Cardiac septum (tissue), 1 donor: Measurements from ENCODE around the gene ST6GALNAC2. TPM values are rescaled to one million over a fixed set of nuclear protein-coding genes. Genes with fewer than 3 reads are reported as not detected.

Experiments used
- DNase-seq: peaks from one replicate; pipeline ENCODE4 v3.0.0-alpha.2; 2020; ENCODE audit warnings: low spot score
- intact Hi-C: fragments of 100-400 bp; cut with DNase I; formaldehyde crosslinking; loops from one replicate; pipeline ENCODE4 v1.14.0; 2022
- total RNA-seq: library from RNA; stranded (reverse); fragmentation: NEBNext Ultra II Directional; extraction: Animal tissue kit (Norgen Biotek cat#: 25700); gene quantifications from one replicate; pipeline ENCODE4 v1.2.1, GENCODE V29; 2021
- donor health status: DM: no; HTN: no; CAD: no.

Gene ST6GALNAC2
- total RNA-seq, 1 donor from 2014 or later: 6.2 TPM

DNA sequence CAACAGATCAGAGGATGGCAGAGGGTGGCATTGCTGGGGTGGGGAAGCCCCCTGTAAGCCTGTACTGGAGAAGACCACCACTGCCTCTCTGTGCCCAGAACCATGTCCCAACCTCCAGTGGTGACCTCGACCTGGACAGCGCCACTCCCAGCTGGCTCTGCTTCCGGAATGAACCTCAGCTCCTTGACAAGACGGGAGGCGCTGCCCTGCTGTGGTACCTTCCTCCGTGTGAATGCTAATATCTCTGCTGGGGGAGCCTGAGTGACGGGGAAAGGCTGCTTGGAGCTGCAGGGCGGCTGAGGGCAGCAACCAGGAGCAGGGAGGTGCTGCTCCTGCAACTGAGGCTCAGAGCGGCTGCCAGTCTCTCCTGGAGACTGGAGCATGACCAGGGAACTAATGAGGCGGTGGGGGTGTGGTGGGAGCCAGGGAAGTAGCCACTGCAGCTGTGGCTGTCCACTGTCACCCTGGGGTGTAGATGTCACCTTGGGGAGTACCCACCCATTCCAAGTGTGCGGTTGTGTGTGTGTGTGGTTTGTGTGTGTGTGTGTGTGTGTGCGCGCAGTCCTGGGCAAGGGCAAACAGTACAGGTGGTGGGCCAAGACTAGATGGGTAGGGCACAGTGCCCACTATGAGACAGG, 39.6 kb downstream of the ST6GALNAC2 start:
- intact Hi-C loops: no loop called here
- DNase-seq: peak; percentile 63

DNA sequence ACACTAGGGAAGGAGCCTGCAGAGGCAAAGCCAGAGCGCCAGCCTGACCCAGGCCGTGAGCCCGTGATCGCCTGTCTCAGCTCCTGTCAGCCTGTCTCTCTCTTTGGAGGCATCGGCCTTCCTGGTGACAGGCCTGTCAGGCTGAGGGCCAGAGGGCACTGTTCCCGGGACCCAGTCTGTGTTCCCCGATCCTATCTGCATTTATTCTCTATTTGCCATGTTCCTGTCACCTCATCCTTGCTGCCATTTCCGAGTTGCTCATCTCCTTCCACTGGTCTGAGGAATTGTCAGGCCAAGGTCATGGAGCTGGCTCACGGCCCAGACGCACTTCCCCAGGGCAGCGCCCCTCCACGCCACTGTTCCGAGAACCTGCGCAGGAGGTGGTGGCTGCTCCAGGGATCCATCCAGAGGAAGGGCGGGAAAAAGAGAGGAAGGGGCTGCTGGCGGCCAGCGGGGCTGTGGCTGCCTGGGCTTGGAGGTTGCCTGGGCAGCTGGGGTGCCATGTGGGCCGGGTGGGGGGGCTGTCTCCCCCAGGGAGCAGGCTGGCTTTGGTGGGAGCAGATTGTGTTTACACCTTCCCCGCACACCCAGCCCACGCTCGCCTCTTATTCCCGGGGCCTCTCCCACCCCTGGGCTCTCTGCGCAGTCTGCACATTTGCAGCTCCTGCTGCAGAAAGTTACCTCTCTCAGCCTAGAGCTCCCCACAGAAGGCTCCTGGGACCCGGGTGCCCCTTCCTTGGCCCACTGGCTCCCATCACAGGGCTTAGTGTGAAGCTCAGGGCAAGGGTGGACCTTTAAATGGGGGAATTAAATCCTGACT, 40.9 kb downstream of the ST6GALNAC2 start:
- DNase-seq: peak; percentile 85
- intact Hi-C loops: loop anchor here (5.0 kb wide), 1 partner anchor 173 kb away; no protein-coding TSS in a partner anchor

DNA sequence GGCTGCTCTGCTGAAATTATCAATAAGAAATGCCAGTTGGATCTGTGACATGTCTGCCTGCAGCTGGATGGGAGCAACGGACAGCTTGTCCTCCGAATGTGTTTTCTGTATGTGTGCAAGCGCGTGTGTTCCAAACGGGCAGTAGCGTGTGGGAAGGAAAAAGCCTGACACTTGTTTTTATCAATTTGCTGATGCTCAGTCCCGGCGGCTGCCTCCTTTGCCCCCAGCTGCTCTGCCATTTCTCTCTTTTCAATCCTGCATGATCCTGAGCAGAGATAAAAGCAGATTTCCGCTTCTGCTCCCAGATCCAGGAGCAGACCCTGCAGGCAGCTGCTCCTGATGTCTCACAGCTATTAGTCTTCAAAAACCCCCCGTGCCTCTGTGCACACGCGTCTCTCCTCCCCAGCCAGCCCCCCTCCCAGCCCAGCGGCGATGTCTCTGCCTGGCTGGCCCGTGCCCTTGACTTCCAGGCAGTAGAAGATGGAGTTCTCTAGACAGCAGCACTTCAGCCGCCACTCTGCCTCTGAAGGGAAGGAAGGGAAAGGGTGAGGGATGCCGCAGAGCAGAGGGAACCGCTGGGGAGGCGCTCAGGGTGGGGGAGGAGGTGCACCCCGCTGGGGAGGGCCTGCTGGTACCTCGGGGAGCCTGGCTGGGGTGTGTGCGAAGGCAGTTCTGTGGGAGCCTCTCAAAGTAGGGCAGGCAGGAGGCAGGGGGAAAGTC, 41.7 kb downstream of the ST6GALNAC2 start:
- intact Hi-C loops: loop anchor here (5.0 kb wide), 1 partner anchor 173 kb away; no protein-coding TSS in a partner anchor

DNA sequence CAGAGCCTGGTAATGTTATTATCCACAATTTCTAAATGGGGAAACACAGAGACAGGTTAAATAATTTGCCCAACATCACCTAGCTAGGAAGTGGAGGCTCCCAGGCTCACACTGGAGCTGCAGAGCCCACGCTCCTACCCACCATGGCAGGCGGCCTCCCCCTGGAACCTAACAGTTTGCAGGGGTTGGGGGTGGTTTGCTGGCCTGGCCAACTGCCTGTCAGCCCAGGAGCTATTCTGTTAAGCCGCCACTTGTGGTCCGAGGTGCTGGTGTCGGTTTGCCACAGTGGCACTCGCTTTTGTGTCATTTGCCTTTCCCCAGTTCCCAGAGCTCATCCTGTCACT, 42.2 kb downstream of the ST6GALNAC2 start:
- DNase-seq: no peak
- intact Hi-C loops: loop anchor here (5.0 kb wide), 1 partner anchor 174 kb away; no protein-coding TSS in a partner anchor

More for the DNA sequence above, 41.7 kb downstream of the ST6GALNAC2 start:
- DNase-seq: no peak

DNA sequence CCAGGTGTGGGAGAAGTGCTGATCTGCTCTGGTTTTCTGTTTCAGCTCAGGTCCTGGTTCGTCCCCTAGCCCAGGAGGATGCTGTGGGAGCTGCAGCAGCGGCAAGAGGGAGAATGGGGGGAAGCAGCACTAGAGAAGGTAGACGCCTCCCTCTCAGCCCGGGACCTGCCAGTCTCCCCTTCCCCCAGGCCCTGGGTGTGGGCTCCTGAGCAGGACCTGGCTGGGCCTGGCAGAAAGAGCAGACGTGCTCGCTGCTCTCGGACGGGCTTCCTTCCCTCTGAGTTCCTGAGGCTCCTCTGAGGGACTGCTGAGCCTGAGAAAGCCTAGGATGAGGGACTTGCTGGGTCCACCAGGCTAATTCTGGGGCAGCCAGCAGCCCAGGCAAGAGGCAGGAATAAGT, 42.7 kb downstream of the ST6GALNAC2 start:
- intact Hi-C loops: loop anchor here (5.0 kb wide), 1 partner anchor 174 kb away; no protein-coding TSS in a partner anchor
- no peak for DNase-seq

DNA sequence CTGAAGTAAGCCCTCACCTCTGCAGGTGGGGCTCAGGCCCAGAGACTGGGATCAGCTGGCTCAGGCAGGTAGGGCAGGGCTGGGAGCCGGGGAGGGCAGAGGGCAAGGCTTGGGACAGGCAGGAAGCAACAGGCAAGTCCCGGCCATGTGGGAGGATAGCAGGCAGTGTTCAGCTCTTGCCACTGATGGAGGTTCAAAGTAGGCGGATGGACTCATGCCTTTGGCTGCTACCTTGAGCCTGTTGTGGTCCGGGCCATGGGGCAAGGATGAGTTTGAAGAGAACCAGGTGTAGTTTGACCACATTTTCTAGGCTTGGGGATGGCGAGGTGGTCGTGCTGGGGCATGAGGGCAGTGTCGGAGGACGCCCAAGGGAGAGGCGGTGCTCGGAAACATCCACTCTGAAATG, 43.1 kb downstream of the ST6GALNAC2 start:
- DNase-seq: peak; percentile 73
- intact Hi-C loops: loop anchor here (5.0 kb wide), 1 partner anchor 175 kb away; no protein-coding TSS in a partner anchor

DNA sequence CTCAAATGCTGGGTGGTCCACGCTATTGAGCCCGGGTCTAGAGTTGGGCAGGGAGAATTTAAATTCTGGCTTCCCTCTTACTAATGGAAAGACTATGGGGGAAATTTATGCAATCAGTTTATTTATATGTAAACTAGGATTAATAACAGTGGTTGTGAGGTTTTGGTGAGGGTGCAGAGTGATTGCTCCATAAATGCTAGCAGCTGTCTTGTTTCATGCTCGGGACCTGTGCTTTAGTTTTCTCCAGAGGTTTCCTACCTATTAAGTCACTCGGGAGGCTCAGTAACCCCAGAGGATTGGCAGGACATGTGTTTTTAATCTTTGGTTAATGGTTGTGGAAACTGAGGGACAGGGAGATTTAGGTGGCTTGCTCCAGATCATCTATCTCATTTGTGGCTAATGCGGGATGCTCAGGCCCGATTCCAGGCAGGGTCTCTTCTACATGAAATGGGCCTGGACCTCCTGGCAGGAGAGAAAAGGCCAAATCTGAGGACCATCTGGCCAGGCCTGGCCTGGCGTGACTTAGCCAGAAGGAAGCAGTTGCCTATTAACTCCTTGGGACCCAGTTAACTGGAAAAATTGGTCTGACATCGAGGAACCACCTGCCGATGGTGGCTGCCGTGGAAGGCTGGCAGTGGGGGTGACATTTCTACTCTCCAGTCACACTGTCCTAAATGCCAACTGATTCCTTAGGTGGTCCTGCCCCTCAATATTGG, 43.8 kb downstream of the ST6GALNAC2 start:
- intact Hi-C loops: loop anchor here (5.0 kb wide), 1 partner anchor 175 kb away; no protein-coding TSS in a partner anchor
- no peak for DNase-seq

DNA sequence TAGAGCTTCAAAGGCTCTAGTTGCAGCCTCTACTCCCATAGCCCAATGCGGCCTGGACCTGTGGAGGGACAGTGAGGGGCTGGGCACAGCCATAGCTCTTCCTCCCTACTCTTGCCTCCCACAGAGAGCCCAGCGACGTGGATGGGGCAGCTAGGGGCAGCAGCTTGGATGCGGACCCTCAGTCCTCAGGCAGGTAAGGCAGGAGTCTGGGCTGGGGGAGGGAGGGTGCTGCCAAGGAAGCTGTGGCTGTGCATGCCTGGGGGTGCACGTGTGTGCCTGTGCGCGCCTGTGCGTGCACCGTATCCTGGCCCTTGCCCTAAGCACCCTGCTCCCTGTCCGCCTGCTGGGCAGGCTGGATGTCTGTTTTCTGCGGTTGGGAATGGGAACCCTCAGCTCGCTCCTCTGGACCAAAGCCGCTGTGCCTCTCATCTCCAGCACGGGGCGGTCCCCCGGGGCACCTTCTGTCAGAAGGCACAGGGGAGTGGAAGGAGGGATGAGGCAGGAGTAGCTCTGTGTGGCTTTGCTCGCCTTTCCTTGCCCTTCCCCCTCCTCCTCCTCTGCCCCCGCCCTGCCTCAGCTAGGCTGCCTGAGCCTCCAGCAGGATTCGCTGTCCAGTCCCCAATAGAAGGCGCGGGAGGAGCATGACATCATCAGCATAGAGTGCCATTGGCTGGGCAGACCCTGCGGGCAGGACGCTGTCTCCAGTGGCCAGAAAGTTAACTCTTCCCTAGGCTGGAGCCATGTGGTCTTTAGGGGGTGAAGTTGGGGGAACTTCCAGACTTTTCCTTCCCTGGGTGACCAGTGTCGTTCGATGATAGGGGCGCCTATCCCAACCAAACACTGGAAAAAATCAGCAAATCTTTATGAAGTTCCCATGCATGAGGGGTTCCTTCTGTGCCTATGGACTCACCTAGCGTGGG, 45.0 kb downstream of the ST6GALNAC2 start:
- peak; percentile 96 for DNase-seq
- intact Hi-C loops: loop anchor here (5.0 kb wide), 1 partner anchor 177 kb away; no protein-coding TSS in a partner anchor

DNA sequence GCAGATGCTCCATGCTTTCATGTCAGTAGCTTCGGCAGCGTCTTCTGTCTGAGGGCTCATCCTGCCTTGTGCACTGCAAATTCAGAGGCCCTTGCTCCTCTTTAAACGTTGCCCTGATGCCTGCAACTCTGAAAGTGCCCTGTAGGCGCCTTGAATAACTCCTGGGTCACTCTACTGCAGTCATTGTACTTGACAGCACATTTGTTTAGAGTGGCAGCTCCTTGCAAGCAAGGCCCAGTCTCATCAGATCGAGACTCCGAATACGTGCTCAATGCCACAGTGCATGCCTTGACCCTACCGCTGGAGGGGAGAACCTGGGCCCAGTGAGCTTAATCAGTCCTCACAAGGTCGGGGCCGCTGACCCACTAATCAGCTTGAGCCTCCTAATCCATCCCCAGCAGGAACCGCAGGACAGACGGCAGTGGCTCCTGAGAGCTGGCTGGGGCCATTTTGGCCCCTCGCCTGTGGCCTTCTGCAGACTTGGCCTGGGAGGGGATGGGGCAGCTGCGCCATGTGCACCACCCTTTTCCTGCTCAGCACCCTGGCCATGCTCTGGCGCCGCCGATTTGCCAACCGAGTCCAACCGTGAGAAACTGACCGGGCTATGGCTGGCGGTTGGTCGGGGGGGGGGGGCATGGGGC, 45.9 kb downstream of the ST6GALNAC2 start, which contains the start of gene PRCD:
PRCD (plus strand) TSS at position 414 of the 641 bp plus-strand sequence; CDS start at position 512, 98 bp downstream.
- intact Hi-C loops: loop anchor here (5.0 kb wide), 1 partner anchor 178 kb away; no protein-coding TSS in a partner anchor
- DNase-seq: peak; percentile 70

DNA sequence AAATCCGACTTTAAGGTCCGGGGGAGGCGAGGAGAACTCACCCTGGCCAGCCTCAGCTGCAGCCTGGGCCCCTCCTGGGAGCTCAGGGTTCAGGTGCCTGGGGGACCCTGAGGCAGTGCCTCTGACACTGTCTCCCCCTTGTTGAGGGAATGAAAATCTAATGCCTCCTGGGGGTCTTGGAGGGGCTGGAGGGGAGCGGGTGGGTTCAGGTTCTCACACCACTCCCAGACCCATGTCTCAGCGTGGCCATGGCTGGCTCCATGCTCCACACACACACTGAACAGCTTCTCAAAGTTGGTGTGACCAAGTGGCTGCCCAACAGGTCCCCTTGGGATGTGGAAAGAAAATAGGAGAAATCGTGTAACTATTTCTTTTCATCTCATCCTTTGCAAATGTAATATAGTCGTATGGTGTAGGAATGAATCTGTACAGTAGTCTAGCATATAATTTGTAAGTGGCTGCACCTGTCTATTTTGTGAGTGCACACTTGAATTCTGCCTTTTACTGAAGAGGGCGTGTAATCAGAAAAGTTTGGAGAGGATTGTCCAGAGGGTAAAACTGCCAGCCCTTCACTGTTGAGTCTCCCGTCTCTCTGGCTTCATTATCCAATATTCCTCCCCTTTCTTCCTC, 46.6 kb downstream of the ST6GALNAC2 start:
- intact Hi-C loops: no loop called here
- DNase-seq: no peak

DNA sequence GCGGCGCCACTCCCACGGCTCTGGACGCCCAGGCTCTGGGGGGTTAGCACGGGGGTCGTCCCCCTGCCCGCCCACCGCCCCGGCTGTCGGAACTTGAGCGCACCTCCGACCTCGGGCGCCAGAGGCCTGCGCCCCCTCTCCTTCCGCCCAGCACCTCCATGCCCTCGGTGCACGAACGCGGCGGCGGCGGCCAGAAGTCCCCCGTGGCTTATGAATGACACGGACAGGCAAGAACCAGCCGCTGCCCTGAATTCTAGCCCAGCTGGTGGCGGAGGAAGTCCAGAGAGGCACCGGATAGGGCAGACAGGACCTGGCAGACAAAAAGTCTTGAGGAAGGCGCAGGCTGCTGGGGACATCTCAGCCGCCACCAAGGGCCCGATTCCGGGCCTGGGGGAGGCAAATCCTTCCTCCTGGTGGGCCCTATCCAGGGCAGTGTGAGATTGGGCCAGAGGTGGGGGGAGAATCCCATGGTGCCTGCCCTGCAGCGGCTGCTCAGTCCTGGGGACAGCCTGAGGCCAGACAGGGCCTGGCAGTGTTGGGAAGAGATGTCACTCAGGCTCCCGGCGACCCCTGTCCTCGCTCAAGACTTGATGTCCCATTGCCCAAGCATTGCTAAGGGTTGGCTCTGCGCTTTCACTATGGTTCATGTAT, 47.3 kb downstream of the ST6GALNAC2 start:
- no peak for DNase-seq
- intact Hi-C loops: no loop called here

DNA sequence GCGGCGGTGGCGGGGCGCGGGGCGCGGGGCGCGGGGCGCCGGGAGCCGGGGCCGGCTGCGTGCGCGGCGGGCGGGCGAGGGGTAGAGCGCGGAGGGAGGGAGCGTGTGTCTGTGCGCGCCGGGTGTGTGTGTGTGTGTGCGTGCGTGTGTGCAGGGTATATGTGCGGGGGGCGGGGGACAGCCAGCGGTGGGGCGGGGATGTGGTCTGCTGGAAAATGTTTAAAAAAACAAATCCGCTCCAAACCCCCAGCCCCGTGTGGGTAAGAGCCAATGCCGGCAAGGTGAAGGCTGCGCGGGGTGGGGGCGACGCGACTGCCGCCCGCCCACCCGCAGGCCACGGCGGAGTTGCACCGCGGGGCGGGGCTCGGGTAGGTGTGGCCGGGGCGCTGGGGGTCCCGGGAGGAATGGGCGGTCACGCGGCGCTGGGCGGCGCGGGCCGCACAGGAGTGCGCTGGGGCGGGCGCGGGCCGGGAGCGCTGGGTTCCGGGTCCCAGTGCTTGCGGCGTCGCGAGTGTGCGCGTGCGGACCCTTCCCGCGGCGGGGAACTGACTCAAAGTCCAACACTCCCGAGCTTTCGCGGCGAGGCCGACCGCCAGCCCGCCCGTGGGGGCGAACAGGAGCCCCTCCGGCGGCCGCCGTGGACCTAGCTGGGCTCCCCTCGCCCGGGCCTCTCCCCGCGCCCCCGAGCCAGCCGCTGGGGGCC, 47.9 kb downstream of the ST6GALNAC2 start, which contains the start of gene CYGB:
CYGB (minus strand) TSS at position 132 of the 703 bp plus-strand sequence. CDS start 167 bp downstream, outside the sequence.
- intact Hi-C loops: no loop called here
- peak; percentile 70 for DNase-seq

DNA sequence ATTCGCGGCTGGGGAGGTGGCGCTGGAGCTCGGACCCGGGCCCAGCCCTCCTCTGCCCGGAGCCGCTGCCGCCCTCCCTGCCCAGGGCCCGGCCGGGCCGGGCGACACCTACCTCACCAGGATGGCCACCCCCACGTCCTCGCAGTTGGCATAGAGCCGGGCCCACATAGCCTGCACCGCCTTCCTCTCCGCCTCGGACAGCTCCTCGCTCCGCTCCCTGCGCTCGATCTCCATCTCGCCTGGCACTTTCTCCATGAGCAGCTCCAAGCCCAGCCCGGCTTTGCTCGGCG, 48.4 kb downstream of the ST6GALNAC2 start:
- DNase-seq: peak; percentile 74
- intact Hi-C loops: no loop called here

DNA sequence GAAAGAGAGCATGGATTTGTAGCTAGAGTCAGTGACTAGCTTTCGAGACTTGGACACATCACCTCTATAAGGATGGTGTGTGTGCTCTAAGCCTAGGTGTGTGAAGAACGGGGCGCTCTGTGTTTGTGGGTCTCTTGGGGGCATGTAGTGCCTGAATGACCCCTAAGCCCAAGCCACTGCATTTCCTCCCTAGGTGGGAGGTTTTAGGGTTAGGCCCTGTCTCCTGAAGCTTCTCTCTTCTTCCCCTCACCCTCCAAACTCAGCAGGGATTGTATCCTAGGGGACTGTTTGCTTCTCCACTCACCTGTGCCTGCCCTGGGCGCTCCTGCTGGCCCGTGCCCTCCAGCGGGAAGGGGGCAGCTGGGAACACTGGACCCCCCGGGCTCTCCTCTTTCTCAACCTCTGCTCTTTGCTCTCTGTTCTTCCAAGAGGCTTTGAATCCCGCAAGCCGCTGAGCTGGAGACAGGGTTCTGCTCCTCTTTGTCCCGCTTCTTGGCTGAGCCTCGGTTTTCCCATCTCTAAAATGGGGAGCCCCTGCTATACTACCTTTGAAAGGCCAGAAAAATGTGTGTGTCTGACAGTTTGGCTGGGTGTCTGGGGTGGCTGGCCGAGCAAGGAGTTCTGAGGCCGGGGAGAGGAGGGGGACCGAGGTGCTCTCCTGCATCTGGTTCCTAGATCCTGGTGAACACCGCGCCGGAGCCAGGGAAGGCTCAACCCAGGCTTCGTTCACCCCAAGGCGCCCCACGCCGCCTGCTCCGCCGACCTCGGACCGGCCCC, 49.0 kb downstream of the ST6GALNAC2 start:
- intact Hi-C loops: no loop called here
- no peak for DNase-seq

DNA sequence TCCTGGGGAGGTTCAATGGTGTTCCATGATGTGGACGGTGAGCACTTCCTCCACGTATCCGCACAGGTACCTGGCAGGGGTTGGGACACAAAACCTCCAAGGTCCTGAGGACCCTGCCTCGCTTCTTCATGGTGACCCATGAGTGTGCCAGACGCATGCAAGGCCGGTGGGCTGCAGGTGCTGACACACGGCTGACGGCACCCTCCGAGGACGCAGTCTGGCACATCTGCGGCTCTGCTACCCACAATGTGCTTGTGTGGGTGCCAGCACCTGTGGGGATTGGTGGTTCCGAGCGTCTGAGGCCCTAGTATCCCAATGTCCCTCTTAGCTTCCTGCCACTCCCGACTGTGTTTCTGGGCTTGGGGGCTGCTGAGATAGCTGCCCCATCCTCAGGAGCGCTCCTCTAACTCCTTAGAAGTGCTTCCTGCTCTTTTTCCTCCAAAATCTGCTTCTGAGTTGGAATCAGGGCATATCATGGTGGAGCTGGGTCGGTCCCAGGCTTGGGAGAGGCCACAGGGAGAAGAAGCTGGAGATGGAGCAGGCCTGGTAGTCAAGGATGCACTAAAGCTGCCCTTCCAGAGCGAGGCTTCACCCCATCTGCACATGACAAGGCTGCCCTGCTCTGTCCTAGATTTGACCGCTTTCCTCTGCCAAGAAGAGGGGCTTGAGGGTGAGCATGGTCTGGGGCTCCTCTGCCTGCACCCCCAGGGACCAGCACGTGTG, 49.7 kb downstream of the ST6GALNAC2 start:
- DNase-seq: no peak
- intact Hi-C loops: no loop called here
